Glutamatergic neuron (in vitro differentiated cells): ENCODE measurements around the gene GJC2. TPM values are rescaled to one million over a fixed set of nuclear protein-coding genes. Genes with fewer than 3 reads are reported as not detected.

Experiments
- DNase-seq: peaks from one replicate; pipeline ENCODE4 v3.0.0; 2022
- H3K27ac Mint-ChIP-seq: one replicate; pipeline ENCODE4 v1.8.0; 2020; ENCODE audit warnings: mild to moderate bottlenecking, mixed read lengths, inconsistent platforms; ENCODE audit not compliant: unreplicated experiment
- H3K27me3 Mint-ChIP-seq: one replicate; pipeline ENCODE4 v1.8.0; 2020; ENCODE audit warnings: mild to moderate bottlenecking, moderate library complexity, mixed read lengths, inconsistent platforms; ENCODE audit not compliant: unreplicated experiment
- H3K36me3 Mint-ChIP-seq: one replicate; pipeline ENCODE4 v1.8.0; 2020; ENCODE audit warnings: mild to moderate bottlenecking, mixed read lengths, inconsistent platforms; ENCODE audit not compliant: unreplicated experiment
- H3K4me1 Mint-ChIP-seq: one replicate; pipeline ENCODE4 v1.8.0; 2020; ENCODE audit warnings: mild to moderate bottlenecking, low read depth, mixed read lengths, inconsistent platforms; ENCODE audit not compliant: unreplicated experiment
- H3K4me3 Mint-ChIP-seq: one replicate; pipeline ENCODE4 v1.8.0; 2020; ENCODE audit warnings: mild to moderate bottlenecking, mixed read lengths, inconsistent platforms; ENCODE audit not compliant: unreplicated experiment
- H3K9me3 Mint-ChIP-seq: one replicate; pipeline ENCODE4 v1.8.0; 2020; ENCODE audit warnings: mild to moderate bottlenecking, moderate library complexity, mixed read lengths, inconsistent platforms; ENCODE audit not compliant: unreplicated experiment
- CTCF ChIP-seq: fragments of 200-600 bp; sonication (generic); IDR thresholded peaks from one replicate; pipeline ENCODE4 v1.5.0; 2021; ENCODE audit not compliant: partially characterized antibody, unreplicated experiment
- total RNA-seq: library from RNA; stranded (reverse); fragmentation: NEBNext Ultra II Directional; extraction: Animal tissue kit (Norgen Biotek cat#: 25700); gene quantifications from one replicate; pipeline ENCODE4 v1.2.1, GENCODE V29; 2021; ENCODE audit not compliant: unreplicated experiment

The GJC2 gene
- total RNA-seq, 1 donor from 2014 or later = 3.0 TPM

GRCh38 chr1:228102791-228103620, 46.7 kb upstream of the GJC2 start, which contains the start of gene C1orf35:
TSS of gene C1orf35 (minus strand) at chr1:228103325. CDS start at chr1:228103227, 98 bp downstream.
- Mint-ChIP-seq H3K36me3 (no peaks in the 10 kb centered on the region), H3K4me3 (peak within 1 kb of the TSS; percentile 86), H3K9me3 (peaks cover 9% of the 10 kb centered on the region), H3K27ac (peak within 1 kb of the TSS; percentile 66), H3K27me3 (peaks cover 13% of the 10 kb centered on the region), H3K4me1 (no peaks in the 10 kb centered on the region)
- DNase-seq = peak; percentile 98
- no peak for TF ChIP-seq CTCF

- Mint-ChIP-seq H3K4me3 (peak overlapping the region; percentile 64), H3K27ac (peak overlapping the region; percentile 6), H3K27me3 (peaks cover 10% of the 10 kb centered on the region), H3K4me1 (peaks cover 3% of the 10 kb centered on the region), H3K36me3 (no peaks in the 10 kb centered on the region), H3K9me3 (peaks cover 12% of the 10 kb centered on the region)
- DNase-seq = no peak
- TF ChIP-seq CTCF = no peak
Observed at GRCh38 chr1:228104526-228105269, 45.0 kb upstream of the GJC2 start.

GRCh38 chr1:228105270-228105995, 44.3 kb upstream of the GJC2 start:
- Mint-ChIP-seq H3K27ac (no peak overlapping the region), H3K4me1 (peaks cover 3% of the 10 kb centered on the region), H3K27me3 (peaks cover 12% of the 10 kb centered on the region), H3K9me3 (peaks cover 15% of the 10 kb centered on the region), H3K36me3 (no peaks in the 10 kb centered on the region), H3K4me3 (no peak overlapping the region)
- TF ChIP-seq CTCF = no peak
- no peak for DNase-seq

- TF ChIP-seq CTCF = no peak
- Mint-ChIP-seq H3K27ac (no peak overlapping the region), H3K27me3 (peaks cover 14% of the 10 kb centered on the region), H3K4me1 (peaks cover 3% of the 10 kb centered on the region), H3K9me3 (peaks cover 14% of the 10 kb centered on the region), H3K36me3 (no peaks in the 10 kb centered on the region), H3K4me3 (no peak overlapping the region)
- no peak for DNase-seq
Observed at GRCh38 chr1:228105996-228106799, 43.5 kb upstream of the GJC2 start.
